ENCODE results near the gene TRIM7.
"Not testable (repeated sequence)": the region's sequence is repeated elsewhere in the genome, so short reads cannot be mapped to it uniquely, and the experiment has no call there.

Gene TRIM7

GRCh38 chr5:181171782-181172181 lies 33.2 kb downstream of the TRIM7 start:
- no peak for DNase-seq (ENCODE audit: low read depth)

DNA sequence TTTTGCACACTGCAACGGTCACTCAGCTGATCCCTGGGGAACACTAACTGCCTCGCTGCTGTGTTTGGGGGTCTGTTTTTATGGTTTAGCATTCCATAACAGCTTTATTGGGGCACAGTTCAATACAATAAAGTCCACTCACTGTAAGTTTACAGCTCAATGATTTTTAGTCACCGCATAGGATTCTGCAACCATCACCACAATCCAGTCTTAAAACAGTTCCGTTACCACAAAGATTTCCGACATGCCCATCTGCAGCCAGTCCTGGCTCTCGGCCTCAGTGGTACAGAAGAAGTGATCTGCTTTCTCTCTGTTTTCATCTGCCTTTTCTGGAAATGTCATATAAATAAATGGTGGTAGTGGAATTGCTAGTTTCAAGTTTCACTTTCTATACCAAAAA lies 34.0 kb downstream of the TRIM7 start:
- no peak for DNase-seq (ENCODE audit: low read depth)

GRCh38 chr5:181170237-181170825 lies 34.7 kb downstream of the TRIM7 start:
- no peak for DNase-seq (ENCODE audit: low read depth)

DNA sequence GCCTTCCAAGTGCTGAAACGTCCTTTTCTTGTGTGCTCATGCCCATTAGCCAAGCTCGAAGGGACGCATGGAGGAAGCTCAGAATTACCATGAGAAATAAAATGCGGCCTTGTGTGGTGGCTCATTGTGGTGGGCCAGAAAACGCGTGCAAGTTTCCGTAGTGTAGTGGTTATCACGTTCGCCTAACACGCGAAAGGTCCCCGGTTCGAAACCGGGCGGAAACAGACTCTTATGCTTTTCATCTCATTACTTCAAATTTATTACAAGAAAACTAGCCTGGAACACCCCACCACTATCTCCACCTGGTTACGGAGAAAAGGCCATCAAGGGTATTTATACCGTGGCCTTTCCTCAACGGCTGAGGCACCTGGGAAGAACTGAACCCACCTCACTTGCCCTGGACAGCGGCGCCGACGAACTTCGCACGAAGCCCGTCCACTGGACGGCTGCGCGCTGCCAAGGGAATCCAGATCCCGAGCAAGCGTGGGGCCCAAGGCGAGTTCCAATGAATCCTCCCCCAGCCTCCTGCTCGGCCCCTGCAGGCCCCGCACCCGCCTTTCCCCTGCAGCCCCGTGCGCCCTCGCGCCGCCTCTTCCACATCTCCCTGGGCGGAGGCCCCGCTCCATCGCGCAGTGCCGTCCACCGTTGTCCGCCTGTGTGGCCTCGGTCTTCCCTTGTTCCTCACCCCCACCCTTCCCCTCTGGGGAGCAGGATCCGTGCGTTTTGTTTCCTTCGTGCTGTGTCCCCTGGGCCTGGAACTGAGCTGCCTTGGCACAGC lies 35.3 kb downstream of the TRIM7 start:
- peak; percentile 94 for DNase-seq (ENCODE audit: low read depth)

- no peak for DNase-seq (ENCODE audit: low read depth)
Measured at GRCh38 chr5:181168595-181169118, 36.3 kb downstream of the TRIM7 start.

- no peak for DNase-seq (ENCODE audit: low read depth)
Measured at GRCh38 chr5:181167814-181168488, 37.0 kb downstream of the TRIM7 start.

- no peak for DNase-seq (ENCODE audit: low read depth)
Measured at GRCh38 chr5:181166812-181167733, 37.9 kb downstream of the TRIM7 start.

DNA sequence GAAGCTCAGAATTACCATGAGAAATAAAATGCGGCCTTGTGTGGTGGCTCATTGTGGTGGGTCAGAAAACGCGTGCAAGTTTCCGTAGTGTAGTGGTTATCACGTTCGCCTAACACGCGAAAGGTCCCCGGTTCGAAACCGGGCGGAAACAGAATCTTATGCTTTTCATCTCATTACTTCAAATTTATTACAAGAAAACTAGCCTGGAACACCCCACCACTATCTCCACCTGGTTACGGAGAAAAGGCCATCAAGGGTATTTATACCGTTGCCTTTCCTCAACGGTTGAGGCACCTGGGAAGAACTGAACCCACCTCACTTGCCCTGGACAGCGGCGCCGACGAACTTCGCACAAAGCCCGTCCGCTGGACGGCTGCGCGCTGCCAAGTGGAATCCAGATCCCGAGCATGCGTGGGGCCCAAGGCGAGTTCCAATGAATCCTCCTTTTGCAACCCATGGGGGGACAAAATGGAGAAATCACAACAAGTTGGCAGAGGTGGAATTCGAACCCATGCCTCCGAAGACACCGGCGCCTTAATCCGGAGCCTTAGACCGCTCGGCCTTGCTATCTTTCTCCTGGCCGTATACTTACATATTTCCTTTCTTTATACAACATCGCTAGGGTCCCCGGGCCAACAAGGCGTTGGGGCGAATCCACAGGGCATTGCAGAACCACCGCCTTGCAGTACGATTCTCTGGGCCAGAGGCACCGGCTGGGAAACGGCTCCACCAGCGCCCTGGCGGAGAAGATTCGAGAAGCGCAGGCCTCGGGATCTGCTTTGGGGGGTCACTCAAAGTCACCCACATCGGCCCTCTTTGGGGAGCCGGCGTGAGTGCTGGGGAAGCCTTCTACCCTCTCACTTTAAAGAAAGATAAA lies 40.7 kb downstream of the TRIM7 start:
- no peak for DNase-seq (ENCODE audit: low read depth)

- no peak for DNase-seq (ENCODE audit: low read depth)
Measured at GRCh38 chr5:181163487-181164075, 41.4 kb downstream of the TRIM7 start.

DNA sequence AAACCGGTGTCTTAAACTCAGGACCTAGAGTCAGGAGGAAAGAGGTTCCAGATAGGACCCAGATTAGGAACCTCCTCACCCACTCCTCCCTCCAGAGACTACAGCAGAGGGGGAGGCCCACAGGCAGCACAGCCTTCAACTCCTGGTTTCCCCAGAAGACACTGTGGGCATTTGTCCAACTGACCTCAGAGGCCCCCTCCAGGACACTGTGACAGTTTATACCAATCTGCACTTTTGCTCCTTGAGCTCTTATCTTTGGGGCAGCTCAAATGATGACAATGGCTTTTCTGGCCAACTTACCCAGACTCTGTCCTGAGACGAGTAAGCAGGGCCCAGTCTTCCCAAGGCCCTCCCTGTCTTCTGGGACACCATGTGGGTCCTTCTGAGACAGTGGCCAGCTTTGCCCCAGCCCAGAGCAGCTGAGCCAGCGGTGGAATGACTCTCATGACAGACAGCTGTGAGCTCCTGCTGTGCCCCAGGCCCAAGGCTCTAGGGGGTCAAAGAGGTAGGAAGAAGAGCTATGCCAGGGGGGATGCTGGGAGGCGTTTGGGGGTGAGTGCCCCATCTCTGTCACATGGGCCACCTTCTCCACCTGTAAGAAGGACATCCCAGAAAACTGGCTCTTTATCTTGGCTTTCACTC lies 43.3 kb downstream of the TRIM7 start:
- no peak for DNase-seq (ENCODE audit: low read depth)

DNA sequence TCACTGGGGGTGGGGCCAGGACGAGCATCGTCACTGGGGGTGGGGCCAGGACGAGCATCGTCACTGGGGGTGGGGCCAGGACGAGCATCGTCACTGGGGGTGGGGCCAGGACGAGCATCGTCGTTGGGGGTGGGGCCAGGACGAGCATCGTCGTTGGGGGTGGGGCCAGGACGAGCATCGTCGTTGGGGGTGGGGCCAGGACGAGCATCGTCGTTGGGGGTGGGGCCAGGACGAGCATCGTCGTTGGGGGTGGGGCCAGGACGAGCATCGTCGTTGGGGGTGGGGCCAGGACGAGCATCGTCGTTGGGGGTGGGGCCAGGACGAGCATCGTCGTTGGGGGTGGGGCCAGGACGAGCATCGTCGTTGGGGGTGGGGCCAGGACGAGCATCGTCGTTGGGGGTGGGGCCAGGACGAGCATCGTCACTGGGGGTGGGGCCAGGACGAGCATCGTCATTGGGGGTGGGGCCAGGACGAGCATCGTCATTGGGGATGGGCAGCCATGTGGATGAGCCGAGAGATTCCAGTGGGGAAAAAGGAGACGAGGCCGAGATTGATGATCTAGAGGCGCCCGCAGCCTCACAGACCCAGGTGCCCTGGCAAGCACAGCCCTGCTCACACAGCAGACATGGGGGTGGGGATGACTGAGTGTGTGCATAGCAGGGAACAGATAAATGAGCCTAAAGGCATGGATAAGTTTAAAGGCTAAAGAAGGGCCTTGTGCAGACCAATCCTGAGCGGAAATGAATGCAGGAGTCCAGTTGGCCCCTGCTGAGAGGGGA lies 44.1 kb downstream of the TRIM7 start:
- DNase-seq (ENCODE audit: low read depth) = not testable (repeated sequence)

DNA sequence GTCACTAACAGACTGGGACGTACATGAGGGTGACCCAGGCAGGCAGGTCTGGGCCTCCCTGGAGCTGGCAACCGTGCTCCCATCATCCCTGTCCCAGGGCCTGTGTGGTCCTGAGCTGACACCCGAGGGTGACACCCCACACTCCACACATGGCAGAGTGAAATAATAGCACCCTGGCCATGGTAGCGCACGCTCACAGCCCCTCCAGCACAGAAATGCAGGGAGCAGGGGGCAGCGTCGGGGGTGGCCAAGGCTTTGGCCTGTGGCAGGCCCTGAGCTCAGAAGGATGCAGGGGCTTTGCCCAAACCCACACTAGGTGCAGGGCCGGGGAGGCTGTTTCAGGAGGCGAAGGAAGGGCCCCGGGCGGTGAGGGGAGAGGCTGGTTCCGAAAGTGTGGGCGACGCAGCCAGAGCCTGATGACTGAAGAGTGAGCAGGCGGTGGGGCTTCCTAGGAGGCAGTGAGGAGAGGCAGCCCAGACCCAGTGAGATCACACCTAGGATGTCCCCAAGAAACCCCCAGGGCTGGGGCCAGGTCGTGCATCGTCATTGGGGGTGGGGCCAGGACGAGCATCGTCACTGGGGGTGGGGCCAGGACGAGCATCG lies 44.7 kb downstream of the TRIM7 start:
- peak; percentile 49 for DNase-seq (ENCODE audit: low read depth)

DNA sequence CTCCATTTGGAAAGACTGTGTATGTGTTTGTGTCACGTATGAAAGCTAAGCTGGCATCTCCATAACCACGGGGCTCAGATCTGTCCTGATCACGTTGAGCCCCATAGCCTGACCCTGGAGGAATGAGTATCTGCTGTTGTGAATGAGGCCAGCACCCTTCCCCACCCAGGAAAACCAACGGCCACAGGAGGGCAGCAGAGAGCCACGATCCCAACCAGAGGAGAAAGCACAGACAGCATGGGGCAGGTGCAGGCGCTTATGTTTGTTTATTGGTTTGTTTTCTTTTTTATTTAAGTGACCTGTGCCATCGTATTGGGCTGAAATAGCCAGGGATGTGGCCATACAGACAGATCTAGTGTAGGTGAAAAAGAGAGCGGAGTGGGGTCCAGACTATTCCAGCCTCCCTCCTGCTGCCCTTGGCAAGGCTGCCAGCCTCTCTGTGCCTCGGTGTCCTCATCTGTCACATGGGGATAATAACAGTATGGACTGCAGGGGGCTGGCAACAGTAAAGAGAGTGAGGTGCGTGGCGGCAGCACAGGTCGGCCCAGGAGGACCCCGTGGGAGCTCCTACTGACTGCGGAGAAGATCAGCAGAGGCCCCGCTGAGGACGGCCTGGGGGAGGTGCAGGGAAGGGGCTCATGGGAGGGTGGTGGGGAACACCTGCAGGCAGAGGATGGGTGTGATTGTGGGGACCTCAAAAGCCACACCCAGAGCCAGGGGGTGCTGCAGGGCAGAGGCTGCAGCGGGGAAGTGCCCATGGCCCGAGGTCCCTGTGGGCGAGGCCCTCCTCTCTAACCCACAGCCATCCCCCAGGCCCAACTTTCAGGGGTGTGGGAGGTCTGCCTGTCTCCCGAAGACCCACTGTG lies 45.5 kb downstream of the TRIM7 start:
- DNase-seq (ENCODE audit: low read depth) = peak; percentile 91

DNA sequence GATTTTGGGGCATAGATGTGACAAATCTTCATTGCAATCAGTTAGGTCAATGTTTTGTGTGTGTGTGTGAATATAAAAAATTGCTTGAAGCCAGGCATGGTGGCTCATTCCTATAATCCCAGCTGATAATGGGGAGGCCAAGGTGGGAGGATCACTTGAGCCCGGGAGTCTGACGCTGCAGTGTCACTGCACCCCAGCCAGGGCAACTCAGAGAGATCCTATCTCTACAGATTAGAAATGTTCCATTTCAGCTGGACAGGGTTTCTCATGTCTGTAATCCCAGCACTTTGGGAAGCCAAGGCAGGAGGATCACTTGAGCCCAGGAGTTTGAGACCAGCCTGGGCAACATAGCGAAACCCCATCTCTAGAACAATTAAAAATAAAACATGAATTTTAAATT lies 46.1 kb downstream of the TRIM7 start:
- DNase-seq (ENCODE audit: low read depth) = no peak

DNA sequence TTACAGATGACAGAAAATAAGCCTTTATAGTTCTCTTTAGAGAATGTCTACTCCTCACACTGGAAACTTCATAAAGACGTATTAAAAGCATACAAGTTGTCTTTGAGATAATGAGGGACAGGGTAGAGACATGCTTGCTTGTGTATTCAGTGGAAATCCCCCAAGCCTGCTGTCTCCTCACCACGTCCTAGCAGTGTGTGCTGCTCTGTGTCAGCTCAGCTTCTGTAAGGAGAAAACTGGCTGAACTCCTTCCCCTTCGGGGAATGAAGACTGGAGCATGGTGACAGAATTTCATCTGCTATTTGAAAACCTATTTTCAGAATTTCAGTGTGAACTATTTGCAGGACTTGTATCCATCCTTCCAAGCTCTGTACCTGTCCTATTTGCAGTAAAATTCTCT lies 48.2 kb downstream of the TRIM7 start:
- DNase-seq (ENCODE audit: low read depth) = no peak

DNA sequence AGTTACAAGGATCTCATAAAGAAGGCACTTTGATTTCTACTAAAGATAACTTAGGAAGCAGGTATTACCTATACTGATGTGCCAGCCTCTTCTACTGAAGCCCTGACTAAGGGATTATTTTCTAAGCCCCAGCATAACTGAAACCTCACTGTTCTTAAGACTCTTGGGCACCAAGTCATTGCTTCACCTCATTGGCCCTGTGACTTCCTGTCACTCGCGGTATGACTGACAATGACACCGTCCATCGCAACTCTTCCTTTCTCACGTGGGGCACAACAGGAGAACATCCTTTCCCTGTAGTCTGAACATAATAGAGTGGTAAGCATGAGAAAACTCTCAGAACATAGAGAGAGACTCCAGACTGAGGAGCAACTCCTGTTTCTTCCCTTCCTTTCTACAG lies 51.2 kb downstream of the TRIM7 start:
- no peak for DNase-seq (ENCODE audit: low read depth)

DNA sequence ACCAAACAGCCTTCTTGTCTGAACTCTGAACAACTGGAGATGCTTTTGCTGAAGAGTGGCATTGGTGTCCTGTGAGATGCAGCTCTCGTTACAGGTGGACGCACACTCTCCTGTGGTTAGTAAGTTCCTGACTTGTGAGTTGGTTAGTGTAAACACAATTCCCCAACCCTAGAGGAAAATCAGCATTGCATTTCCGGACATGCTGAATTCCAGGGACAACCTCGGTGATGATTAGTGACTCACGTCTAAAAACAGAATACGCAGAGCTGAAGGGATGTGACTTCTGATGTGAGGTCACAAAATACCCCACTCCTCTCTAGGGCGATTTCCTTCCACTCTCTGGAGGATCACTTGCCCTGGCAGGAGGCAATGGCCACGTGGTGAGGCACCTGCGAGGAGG lies 52.6 kb downstream of the TRIM7 start:
- no peak for DNase-seq (ENCODE audit: low read depth)

- no peak for DNase-seq (ENCODE audit: low read depth)
Measured at GRCh38 chr5:181151146-181151545, 53.9 kb downstream of the TRIM7 start.

All from stimulated activated CD8-positive, alpha-beta memory T cell treated with anti-CD3 and anti-CD28 coated beads, Interleukin-15, amount 100 ng/mL, for 24 hours (primary cell).